DND-41 (cell line): ENCODE results near the gene CEBPG.

Experiments
- EZH2 ChIP-seq: IDR thresholded peaks from 3 replicates; pipeline ENCODE4 v1.6.1; 2012; ENCODE audit warnings: borderline replicate concordance, low read depth, mild to moderate bottlenecking, moderate library complexity, low read length, inconsistent platforms; ENCODE audit not compliant: severe bottlenecking
- TF ChIP-seq, protein P1 (sequence below): IDR thresholded peaks from 2 replicates; pipeline ENCODE4 v1.5.1; 2012; ENCODE audit warnings: borderline replicate concordance, low read length, moderate library complexity, mild to moderate bottlenecking; ENCODE audit not compliant: poor library complexity, severe bottlenecking; ENCODE audit errors: extremely low read depth

DNA sequence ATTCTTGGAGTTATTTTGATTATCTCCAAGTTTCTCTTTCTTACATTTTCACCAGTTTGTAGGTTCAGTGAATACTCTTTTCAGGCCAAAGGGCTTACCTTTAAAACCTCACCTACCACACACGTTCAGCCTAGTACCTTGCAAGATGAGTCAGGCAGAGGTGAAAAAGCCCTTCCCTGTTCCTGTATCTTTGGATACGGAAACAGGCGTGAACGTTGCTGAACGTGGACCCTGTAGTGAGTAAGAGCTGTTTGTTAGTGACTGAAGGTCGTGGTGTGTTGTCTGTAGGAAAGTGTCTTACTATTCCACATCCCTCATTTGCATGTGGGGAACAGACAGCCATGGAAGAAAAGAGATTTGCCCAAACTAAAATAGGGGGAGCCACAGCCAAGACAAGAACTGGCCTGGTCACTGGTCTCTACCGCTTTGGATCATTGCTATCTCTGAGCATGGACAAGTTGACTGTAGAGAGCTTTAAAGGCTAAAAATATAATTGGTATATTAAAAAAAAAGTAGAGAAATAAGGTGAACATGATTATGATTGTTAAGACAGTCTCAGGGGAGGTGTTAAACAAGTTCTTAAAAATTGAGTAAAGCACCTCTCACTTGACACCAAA lies 3.5 kb downstream of the CEBPG start:
- TF ChIP-seq, protein P1, sequence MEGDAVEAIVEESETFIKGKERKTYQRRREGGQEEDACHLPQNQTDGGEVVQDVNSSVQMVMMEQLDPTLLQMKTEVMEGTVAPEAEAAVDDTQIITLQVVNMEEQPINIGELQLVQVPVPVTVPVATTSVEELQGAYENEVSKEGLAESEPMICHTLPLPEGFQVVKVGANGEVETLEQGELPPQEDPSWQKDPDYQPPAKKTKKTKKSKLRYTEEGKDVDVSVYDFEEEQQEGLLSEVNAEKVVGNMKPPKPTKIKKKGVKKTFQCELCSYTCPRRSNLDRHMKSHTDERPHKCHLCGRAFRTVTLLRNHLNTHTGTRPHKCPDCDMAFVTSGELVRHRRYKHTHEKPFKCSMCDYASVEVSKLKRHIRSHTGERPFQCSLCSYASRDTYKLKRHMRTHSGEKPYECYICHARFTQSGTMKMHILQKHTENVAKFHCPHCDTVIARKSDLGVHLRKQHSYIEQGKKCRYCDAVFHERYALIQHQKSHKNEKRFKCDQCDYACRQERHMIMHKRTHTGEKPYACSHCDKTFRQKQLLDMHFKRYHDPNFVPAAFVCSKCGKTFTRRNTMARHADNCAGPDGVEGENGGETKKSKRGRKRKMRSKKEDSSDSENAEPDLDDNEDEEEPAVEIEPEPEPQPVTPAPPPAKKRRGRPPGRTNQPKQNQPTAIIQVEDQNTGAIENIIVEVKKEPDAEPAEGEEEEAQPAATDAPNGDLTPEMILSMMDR = no peak
- no peak for TF ChIP-seq EZH2
